Neuron (in vitro differentiated cells): ENCODE data around the gene RANBP9.

ENCODE experiments used
- H2AFZ ChIP-seq: one replicate; pipeline ENCODE4 v1.6.1; 2013; ENCODE audit warnings: low read depth, mild to moderate bottlenecking, inconsistent platforms, low read length, moderate library complexity
- H3K27me3 ChIP-seq: one replicate; pipeline ENCODE4 v1.6.1; 2013; ENCODE audit warnings: low read length; ENCODE audit not compliant: insufficient read depth
- H3K36me3 ChIP-seq: one replicate; pipeline ENCODE4 v1.6.1; 2013; ENCODE audit warnings: low read length; ENCODE audit not compliant: insufficient read depth
- H3K4me1 ChIP-seq: one replicate; pipeline ENCODE4 v1.6.1; 2013; ENCODE audit warnings: low read length; ENCODE audit not compliant: insufficient read depth
- H3K4me3 ChIP-seq: 2 replicates; pipeline ENCODE4 v1.5.1; 2013; ENCODE audit warnings: mild to moderate bottlenecking, low read length, moderate library complexity
- H3K9me3 ChIP-seq: one replicate; pipeline ENCODE4 v1.6.1; 2013; ENCODE audit warnings: low read length

RANBP9 gene

DNA sequence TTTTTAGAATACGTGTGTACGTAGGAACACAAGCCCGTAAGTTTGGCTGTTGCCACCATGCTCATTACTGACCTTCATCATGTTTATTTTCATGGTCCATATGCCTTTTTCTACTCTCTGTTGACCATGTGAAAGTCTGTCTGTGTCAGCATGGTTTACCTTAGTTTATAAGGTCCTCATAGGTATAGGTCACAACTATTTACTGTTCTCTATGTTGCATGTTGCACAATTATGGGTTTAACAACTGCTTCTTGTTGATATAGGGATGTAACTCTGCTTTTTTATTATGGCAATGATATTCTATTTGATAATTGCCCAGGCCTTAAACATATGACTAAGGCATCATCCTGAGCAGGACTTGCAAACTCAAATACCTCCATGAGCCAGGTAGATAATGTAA, 13.4 kb upstream of the RANBP9 start:
- Histone ChIP-seq H3K4me3 (no peak overlapping the region), H3K36me3 (no peaks in the 10 kb centered on the region), H3K27me3 (no peaks in the 10 kb centered on the region), H2AFZ (no peak overlapping the region), H3K9me3 (no peaks in the 10 kb centered on the region), H3K4me1 (no peaks in the 10 kb centered on the region)

DNA sequence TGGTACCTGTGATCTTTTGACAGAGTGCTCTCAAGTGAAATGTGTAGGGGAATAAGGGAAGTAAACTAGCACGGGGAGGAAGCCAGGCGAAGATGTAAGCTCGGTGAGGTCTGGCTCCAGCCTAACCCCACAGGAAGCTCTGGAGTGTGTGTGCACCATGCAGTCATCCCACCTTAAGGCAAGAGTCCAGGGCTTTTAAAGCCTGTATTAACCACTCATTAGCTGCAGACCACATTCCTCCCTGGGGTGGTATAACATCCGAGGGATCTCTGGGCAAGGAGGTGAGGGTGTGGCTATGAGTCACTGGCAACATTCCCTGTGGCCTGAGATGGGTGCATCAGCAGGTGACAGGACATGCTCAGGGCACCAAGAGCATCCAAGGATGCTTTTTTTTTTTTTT, 12.5 kb upstream of the RANBP9 start:
- no peaks in the 10 kb centered on the region for H3K9me3 ChIP-seq

GRCh38 chr6:13722880-13723279, 11.2 kb upstream of the RANBP9 start:
- Histone ChIP-seq H2AFZ (no peak overlapping the region), H3K27me3 (no peaks in the 10 kb centered on the region), H3K4me3 (no peak overlapping the region), H3K9me3 (no peaks in the 10 kb centered on the region), H3K36me3 (no peaks in the 10 kb centered on the region), H3K4me1 (no peaks in the 10 kb centered on the region)

More for the DNA sequence above, 12.5 kb upstream of the RANBP9 start:
- Histone ChIP-seq H2AFZ (no peak overlapping the region), H3K36me3 (no peaks in the 10 kb centered on the region), H3K4me3 (no peak overlapping the region), H3K4me1 (no peaks in the 10 kb centered on the region), H3K27me3 (no peaks in the 10 kb centered on the region)

DNA sequence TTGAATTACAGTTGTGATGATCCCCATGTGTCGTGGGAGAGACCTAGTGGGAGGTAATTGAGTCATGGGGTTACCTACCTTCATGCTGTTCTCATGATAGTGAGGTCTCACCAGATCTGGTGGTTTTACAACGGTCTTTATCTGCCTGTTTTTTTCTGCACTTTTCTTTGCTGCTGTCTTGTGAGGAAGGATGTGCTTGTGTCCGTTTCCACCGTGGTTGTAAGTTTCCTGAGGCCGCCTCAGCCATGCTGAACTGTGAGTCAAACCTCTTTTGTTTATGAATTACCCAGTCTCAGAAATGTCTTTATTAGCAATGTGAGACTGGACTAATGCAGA, 6.5 kb upstream of the RANBP9 start:
- no peak overlapping the region for H3K4me3 ChIP-seq
- H3K4me1 ChIP-seq, result no peaks in the 10 kb centered on the region
- no peaks in the 10 kb centered on the region for H3K27me3 ChIP-seq
- H2AFZ ChIP-seq, result no peak overlapping the region
- H3K36me3 ChIP-seq, result no peaks in the 10 kb centered on the region
- H3K9me3 ChIP-seq, result no peaks in the 10 kb centered on the region

DNA sequence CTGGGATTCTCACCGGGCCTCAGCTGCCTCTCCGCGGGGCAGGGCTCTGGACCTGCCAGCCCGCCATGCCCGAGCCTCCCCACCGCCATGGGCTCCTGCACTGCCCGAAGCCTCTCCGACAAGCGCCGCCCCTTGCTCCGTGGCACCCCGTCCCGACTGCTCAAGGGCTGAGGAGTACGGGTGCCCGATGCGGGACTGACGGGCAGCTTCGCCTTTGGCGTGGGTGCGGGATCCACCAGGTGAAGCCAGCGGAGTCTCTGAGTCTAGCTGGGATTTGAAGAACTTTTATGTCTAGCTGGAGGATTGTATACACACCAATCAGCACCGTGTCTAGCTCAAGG, 5.3 kb upstream of the RANBP9 start:
- H3K4me3 ChIP-seq, result no peak overlapping the region
- H3K27me3 ChIP-seq, result no peaks in the 10 kb centered on the region
- H2AFZ ChIP-seq, result no peak overlapping the region
- no peaks in the 10 kb centered on the region for H3K9me3 ChIP-seq
- H3K4me1 ChIP-seq, result peaks cover 6% of the 10 kb centered on the region
- no peaks in the 10 kb centered on the region for H3K36me3 ChIP-seq

- no peaks in the 10 kb centered on the region for H3K9me3 ChIP-seq
- no peak overlapping the region for H3K4me3 ChIP-seq
- H3K4me1 ChIP-seq, result peaks cover 6% of the 10 kb centered on the region
- no peaks in the 10 kb centered on the region for H3K27me3 ChIP-seq
- no peaks in the 10 kb centered on the region for H3K36me3 ChIP-seq
- H2AFZ ChIP-seq, result no peak overlapping the region
Observed at GRCh38 chr6:13716225-13716954, 4.8 kb upstream of the RANBP9 start.

- Histone ChIP-seq H2AFZ (no peak overlapping the region), H3K27me3 (no peaks in the 10 kb centered on the region), H3K36me3 (no peaks in the 10 kb centered on the region), H3K9me3 (no peaks in the 10 kb centered on the region), H3K4me1 (peaks cover 6% of the 10 kb centered on the region), H3K4me3 (no peak overlapping the region)
Observed at GRCh38 chr6:13715444-13715883, 3.8 kb upstream of the RANBP9 start.

- H3K36me3 ChIP-seq, result no peaks in the 10 kb centered on the region
- H2AFZ ChIP-seq, result peak overlapping the region; percentile 84
- H3K27me3 ChIP-seq, result no peaks in the 10 kb centered on the region
- H3K4me1 ChIP-seq, result peaks cover 17% of the 10 kb centered on the region
- peak overlapping the region; percentile 89 for H3K4me3 ChIP-seq
- H3K9me3 ChIP-seq, result no peaks in the 10 kb centered on the region
Observed at GRCh38 chr6:13712599-13712898, 914 bp upstream of the RANBP9 start.

- Histone ChIP-seq H3K36me3 (peaks cover 2% of the 10 kb centered on the region), H2AFZ (no peak overlapping the region), H3K27me3 (no peaks in the 10 kb centered on the region), H3K4me3 (peak overlapping the region; percentile 89), H3K4me1 (peaks cover 17% of the 10 kb centered on the region), H3K9me3 (no peaks in the 10 kb centered on the region)
Observed at GRCh38 chr6:13711324-13711732, 307 bp downstream of the RANBP9 start.

GRCh38 chr6:13710552-13711323, 897 bp downstream of the RANBP9 start:
- H3K36me3 ChIP-seq, result peaks cover 2% of the 10 kb centered on the region
- H3K27me3 ChIP-seq, result no peaks in the 10 kb centered on the region
- H2AFZ ChIP-seq, result peak overlapping the region; percentile 62
- H3K9me3 ChIP-seq, result no peaks in the 10 kb centered on the region
- peak overlapping the region; percentile 89 for H3K4me3 ChIP-seq
- peaks cover 17% of the 10 kb centered on the region for H3K4me1 ChIP-seq

- Histone ChIP-seq H3K9me3 (no peaks in the 10 kb centered on the region), H3K4me3 (peak overlapping the region; percentile 89), H3K36me3 (peaks cover 2% of the 10 kb centered on the region), H3K27me3 (no peaks in the 10 kb centered on the region), H2AFZ (peak overlapping the region; percentile 62), H3K4me1 (peaks cover 17% of the 10 kb centered on the region)
Observed at GRCh38 chr6:13709689-13710551, 1.7 kb downstream of the RANBP9 start.

GRCh38 chr6:13708736-13709135, 2.9 kb downstream of the RANBP9 start:
- Histone ChIP-seq H3K27me3 (no peaks in the 10 kb centered on the region), H3K9me3 (no peaks in the 10 kb centered on the region), H3K4me1 (peaks cover 17% of the 10 kb centered on the region), H2AFZ (no peak overlapping the region), H3K36me3 (peaks cover 2% of the 10 kb centered on the region), H3K4me3 (peak overlapping the region; percentile 89)

- no peaks in the 10 kb centered on the region for H3K9me3 ChIP-seq
- H3K4me3 ChIP-seq, result no peak overlapping the region
- H2AFZ ChIP-seq, result no peak overlapping the region
- peaks cover 6% of the 10 kb centered on the region for H3K4me1 ChIP-seq
- peaks cover 2% of the 10 kb centered on the region for H3K36me3 ChIP-seq
- no peaks in the 10 kb centered on the region for H3K27me3 ChIP-seq
Observed at GRCh38 chr6:13703496-13703895, 8.1 kb downstream of the RANBP9 start.
